ENCODE data around the gene TASP1.

DNA sequence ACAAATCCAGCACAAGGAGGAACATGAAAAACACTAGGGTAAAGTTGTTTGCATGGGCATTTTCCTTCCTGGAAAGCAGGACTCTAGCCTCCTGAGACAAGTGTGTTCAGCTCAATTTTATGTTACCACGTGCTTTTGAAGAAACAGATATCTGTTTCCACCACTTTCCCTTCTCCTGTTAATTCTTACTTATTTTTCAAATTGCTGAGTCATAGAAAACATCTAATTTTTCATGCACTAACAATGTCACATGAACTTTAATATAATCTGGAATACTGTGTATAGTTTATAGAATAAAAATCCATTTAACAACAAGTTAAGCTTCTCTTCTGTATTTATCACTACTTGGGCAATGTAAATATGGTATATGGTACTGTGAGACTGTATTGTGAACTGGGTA is 243.5 kb downstream of the TASP1 start:
- TF ChIP-seq ZNF274 (IDR thresholded peaks at IDR 0.05; ENCODE audit: low read depth, low read length) = no peak
- TF ChIP-seq SUZ12 (IDR thresholded peaks at IDR 0.05; ENCODE audit: extremely low read depth, insufficient read depth, insufficient read length) = no peak
- no peak for TF ChIP-seq YY1 (IDR thresholded peaks at IDR 0.05; ENCODE audit: insufficient read depth, insufficient read length)

All from NT2/D1 (cell line).